ENCODE measurements around the gene XPO4.
"Not testable (repeated sequence)": the region's sequence is repeated elsewhere in the genome, so short reads cannot be mapped to it uniquely, and the experiment has no call there.

The XPO4 gene

GRCh38 chr13:20902438-20903163 is at the start of gene XPO4:
Gene XPO4 (minus strand): TSS chr13:20902746. CDS start chr13:20902738, 8 bp downstream.
- peak; percentile 53 to 73 for DNase-seq (ENCODE audit: low read depth in 2 of 2)

- DNase-seq (ENCODE audit: low read depth in 2 of 2), result not testable (repeated sequence)
Observed at GRCh38 chr13:20948001-20948400, 45.5 kb upstream of the XPO4 start.

DNA sequence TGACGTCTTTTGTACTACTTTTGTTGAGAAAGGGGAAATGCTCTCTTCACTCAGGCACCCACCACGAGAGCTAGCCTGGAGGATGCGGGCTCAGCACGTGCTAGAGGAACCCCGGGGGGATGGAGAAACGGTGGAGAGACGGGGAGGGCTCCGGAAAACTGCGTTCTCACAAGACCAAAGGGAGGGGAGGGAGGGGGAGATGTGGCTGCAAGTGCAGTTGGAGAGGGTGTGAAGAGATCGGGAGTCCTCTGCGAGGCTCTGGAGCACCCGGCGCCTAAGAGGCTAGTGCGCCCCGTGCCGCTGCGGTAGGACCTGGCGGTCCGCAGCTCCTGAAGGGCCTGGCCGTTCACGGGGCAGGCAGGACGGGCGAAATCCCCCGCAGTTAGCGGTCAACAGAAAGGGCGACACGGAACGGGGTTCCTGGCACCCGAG is 43.4 kb upstream of the XPO4 start:
- DNase-seq (ENCODE audit: low read depth in 2 of 2), result no peak

DNA sequence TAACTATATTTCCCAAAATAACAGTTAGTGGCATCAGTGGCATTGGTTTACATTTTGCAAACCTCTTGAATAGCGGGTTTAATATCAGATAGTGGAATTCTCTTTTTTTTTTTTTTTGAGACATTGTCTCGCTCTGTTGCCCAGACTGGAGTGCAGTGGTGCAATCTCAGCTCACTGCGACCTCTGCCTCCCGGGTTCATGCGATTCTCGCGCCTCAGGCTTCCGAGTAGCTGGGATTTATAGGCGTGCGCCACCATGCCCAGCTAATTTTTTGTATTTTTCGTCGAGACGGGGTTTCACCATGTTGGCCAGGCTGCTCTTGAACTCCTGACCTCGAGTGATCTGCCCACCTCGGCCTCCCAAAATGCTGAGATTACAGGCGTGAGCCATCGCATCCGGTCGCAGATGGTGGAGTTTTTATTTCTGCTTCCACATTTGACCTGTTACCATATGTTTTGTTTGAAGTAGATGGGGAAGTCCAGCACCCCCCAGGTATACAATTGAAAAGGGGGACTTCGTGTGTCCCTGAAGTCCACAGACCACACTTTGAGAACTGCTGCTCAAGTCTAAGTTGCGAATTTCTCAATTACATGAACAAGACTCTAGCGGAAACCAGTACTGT is 40.5 kb upstream of the XPO4 start:
- no peak for DNase-seq (ENCODE audit: low read depth in 2 of 2)

GRCh38 chr13:20940511-20940910 is 38.0 kb upstream of the XPO4 start:
- not testable (repeated sequence) for DNase-seq (ENCODE audit: low read depth in 2 of 2)

- DNase-seq (ENCODE audit: low read depth in 2 of 2), result no peak
Observed at GRCh38 chr13:20940083-20940482, 37.5 kb upstream of the XPO4 start.

DNA sequence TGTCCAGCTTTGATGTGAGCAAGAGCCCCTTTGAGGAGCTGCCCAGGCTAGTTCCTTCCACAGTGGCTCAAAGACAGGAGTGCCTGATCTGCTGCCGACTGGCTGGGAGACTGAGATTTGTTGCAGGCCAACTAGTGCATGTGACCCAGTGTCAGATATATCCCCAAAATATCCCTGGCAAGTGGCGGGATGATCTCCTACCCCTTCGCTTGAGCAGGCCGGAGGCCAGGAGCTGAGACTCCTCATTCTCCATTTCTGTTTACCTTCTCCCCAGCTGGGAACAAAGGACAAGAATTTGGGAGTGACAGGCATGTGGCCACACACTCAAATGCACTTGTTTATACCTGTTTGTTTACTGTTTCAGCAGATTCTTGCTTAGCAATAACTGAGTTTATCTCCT is 37.1 kb upstream of the XPO4 start:
- DNase-seq (ENCODE audit: low read depth in 2 of 2), result no peak

- DNase-seq (ENCODE audit: low read depth in 2 of 2), result no peak
Observed at GRCh38 chr13:20938302-20938701, 35.8 kb upstream of the XPO4 start.

- no peak for DNase-seq (ENCODE audit: low read depth in 2 of 2)
Observed at GRCh38 chr13:20927596-20928257, 25.2 kb upstream of the XPO4 start.

GRCh38 chr13:20925395-20925790 is 22.8 kb upstream of the XPO4 start:
- DNase-seq (ENCODE audit: low read depth in 2 of 2), result not testable (repeated sequence)

- DNase-seq (ENCODE audit: low read depth in 2 of 2), result peak; percentile 50 to 59
Observed at GRCh38 chr13:20924758-20925394, 22.3 kb upstream of the XPO4 start.

DNA sequence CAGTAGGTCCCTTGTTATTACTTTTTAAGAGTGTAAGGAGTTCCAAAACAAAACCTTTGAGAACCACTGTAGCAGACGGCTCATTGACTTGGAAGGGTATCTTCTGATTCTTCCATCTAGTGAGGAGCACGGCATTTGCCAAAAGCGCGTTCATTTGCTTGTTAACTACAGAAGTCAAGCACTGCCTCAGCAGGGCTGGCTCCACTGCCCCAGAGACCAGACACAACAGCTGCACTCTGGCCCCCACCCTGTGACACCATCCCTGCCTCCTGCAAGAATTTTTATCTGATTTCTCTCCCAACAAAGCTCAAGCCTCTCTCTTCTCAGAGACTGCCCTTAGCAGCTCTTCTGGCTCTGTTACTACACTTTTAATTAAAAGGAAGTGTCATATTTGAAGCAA is 20.7 kb upstream of the XPO4 start:
- no peak for DNase-seq (ENCODE audit: low read depth in 2 of 2)

GRCh38 chr13:20921572-20921971 is 19.0 kb upstream of the XPO4 start:
- DNase-seq (ENCODE audit: low read depth in 2 of 2), result no peak

- not testable (repeated sequence) for DNase-seq (ENCODE audit: low read depth in 2 of 2)
Observed at GRCh38 chr13:20915676-20916075, 13.1 kb upstream of the XPO4 start.

DNA sequence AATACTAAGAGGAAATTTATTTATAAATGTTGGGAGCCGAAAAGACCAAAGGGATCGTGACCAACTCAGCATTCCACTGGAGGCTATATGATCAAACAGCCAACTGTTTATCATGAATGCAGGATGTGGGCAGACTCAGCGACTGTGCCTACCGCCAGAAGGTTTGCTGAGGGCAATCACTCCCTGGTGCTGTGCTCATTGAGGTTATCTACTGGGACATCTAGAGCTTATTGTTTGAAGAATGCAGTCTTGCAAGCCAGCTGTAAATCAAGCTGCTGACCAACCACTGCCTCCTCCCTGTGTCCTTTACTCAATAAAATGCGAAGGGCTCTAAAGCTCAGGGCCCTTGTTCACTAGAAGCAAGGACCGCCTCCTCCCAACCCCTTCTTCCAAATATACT is 8.5 kb upstream of the XPO4 start:
- no peak for DNase-seq (ENCODE audit: low read depth in 2 of 2)

- no peak for DNase-seq (ENCODE audit: low read depth in 2 of 2)
Observed at GRCh38 chr13:20908714-20909497, 6.4 kb upstream of the XPO4 start.

DNA sequence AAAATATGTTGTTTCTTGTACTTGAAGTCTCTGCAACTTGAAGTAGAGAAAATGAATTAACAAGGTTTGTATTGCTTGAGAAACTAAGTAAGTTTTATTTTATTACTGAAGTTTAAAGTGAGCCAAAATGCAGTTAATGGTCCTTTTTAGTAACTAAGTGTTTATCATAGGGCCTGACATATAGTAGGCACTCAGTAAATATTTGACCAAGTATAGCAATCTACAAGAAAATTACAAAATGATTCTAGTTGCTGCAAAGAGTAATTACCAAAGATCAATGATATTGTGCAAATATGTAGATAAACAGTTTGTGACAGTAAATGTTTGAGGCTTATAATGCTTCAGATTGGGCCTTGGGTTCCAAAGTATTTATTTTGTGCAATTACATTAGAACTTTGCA is 2.4 kb upstream of the XPO4 start:
- no peak for DNase-seq (ENCODE audit: low read depth in 2 of 2)

DNA sequence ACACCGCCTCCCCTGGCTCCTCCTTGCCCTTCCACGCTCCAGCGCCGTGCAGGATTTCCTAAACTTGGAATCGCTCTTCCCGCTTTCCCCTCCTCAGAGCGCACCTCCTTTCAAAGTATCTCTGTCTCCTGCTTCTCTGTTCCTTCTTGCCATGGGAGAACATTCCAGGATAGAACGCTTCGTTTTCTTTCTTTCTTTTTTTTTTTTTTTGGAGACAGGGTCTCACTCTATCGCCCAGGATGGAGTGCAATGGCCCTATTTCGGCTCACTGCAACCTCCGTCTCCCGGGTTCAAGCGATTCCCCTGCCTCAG is 574 bp upstream of the XPO4 start:
- no peak for DNase-seq (ENCODE audit: low read depth in 2 of 2)

GRCh38 chr13:20901668-20902437 is 693 bp downstream of the XPO4 start:
- peak in 1 of 2 donors; percentile 4 for DNase-seq (ENCODE audit: low read depth in 2 of 2)

DNA sequence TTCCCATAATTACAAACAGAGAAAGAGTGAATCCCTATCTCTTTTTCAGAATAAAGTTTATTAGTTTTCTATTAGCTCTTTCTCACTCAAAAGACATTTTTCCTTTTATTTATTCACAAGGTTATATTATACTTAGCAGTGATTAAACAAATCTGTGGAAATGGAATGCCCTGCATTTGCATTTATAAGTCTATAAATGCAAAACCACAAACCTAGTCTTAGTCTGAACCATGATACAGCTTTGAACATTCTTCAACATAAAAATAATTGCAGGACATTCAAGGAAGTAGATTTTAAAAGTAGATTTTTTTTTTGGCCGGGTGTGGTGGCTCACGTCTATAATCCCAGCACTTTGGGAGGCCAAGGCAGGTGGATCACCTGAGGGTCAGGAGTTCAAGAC is 8.3 kb downstream of the XPO4 start:
- no peak for DNase-seq (ENCODE audit: low read depth in 2 of 2)

DNA sequence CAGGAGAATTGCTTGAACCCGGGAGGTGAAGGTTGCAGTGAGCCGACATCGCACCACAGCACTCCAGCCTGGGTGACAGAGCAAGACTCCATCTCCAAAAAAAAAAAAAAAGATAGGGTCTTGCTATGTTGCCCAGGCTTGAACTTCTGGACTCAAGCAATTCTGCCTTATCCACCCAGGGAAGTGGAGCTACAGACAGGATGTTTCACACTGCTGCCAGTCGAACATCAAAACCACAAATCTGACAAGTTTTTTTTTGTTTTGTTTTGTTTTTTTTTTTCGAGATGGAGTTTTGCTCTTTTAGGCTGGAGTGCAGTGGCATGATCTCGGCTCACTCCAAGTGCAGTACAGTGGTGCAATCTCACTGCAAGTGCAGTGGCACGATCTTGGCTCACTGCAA is 10.8 kb downstream of the XPO4 start:
- no peak for DNase-seq (ENCODE audit: low read depth in 2 of 2)
